NCI-H446 treated with DMSO at 0.1 percent for 48 hours (cell line): ENCODE data around the gene INTS7.

ENCODE experiments used
- DNase-seq: peaks from one replicate; lab custom pipeline; 2025; lab: John Stamatoyannopoulos, UW

The INTS7 gene

GRCh38 chr1:211908453-211908852 is 126.9 kb downstream of the INTS7 start:
- no peak for DNase-seq

GRCh38 chr1:211903490-211904245 is 131.7 kb downstream of the INTS7 start:
- no peak for DNase-seq

GRCh38 chr1:211902624-211903291 is 132.6 kb downstream of the INTS7 start:
- no peak for DNase-seq

GRCh38 chr1:211901945-211902344 is 133.4 kb downstream of the INTS7 start:
- no peak for DNase-seq

GRCh38 chr1:211900441-211900840 is 134.9 kb downstream of the INTS7 start:
- DNase-seq, result no peak

- no peak for DNase-seq
Measured at GRCh38 chr1:211896958-211897357, 138.4 kb downstream of the INTS7 start.

- DNase-seq, result no peak
Measured at GRCh38 chr1:211895126-211895759, 140.1 kb downstream of the INTS7 start.

GRCh38 chr1:211894312-211894711 is 141.0 kb downstream of the INTS7 start:
- DNase-seq, result no peak

- no peak for DNase-seq
Measured at GRCh38 chr1:211893260-211893659, 142.1 kb downstream of the INTS7 start.

- no peak for DNase-seq
Measured at GRCh38 chr1:211892577-211892976, 142.8 kb downstream of the INTS7 start.

- DNase-seq, result no peak
Measured at GRCh38 chr1:211891708-211892107, 143.6 kb downstream of the INTS7 start.
